Neural cell (in vitro differentiated cells): ENCODE results near the gene HLA-A. TPM values are rescaled to one million over a fixed set of nuclear protein-coding genes. Genes with fewer than 3 reads are reported as not detected.

Experiments
- H2AFZ ChIP-seq: fragments of 200-600, 300-800 bp; sonication (generic), shearing (Covaris generic); 2 replicates; pipeline ENCODE4 v1.6.0; 2014; ENCODE audit warnings: low read depth, mild to moderate bottlenecking, antibody characterized with exemption, low read length, moderate library complexity
- H3F3A ChIP-seq: fragments of 200-600 bp; shearing (Covaris generic); 2 replicates; pipeline ENCODE4 v1.6.1; 2016; ENCODE audit warnings: mild to moderate bottlenecking, moderate library complexity, mixed read lengths, antibody characterized with exemption, low read length; ENCODE audit not compliant: insufficient read depth, poor library complexity, severe bottlenecking
- H3K27ac ChIP-seq: fragments of 200-600, 300-800 bp; sonication (generic), shearing (Covaris generic); 2 replicates; pipeline ENCODE4 v1.5.1; 2014; ENCODE audit warnings: mild to moderate bottlenecking, low read length, moderate library complexity
- H3K27me3 ChIP-seq: fragments of 300-800, 200-600 bp; sonication (generic), shearing (Covaris generic); 2 replicates; pipeline ENCODE4 v1.6.0; 2014; ENCODE audit warnings: mild to moderate bottlenecking, low read depth, low read length, moderate library complexity; ENCODE audit not compliant: insufficient read depth
- H3K36me3 ChIP-seq: fragments of 300-800, 200-600 bp; sonication (generic), shearing (Covaris generic); 2 replicates; pipeline ENCODE4 v1.5.1; 2014; ENCODE audit warnings: mild to moderate bottlenecking, antibody characterized with exemption, low read length, moderate library complexity; ENCODE audit not compliant: insufficient read depth
- H3K4me2 ChIP-seq: fragments of 300-800, 200-600 bp; sonication (generic), shearing (Covaris generic); 2 replicates; pipeline ENCODE4 v1.6.0; 2014; ENCODE audit warnings: mild to moderate bottlenecking, low read length
- H3K4me3 ChIP-seq: fragments of 300-800, 200-600 bp; sonication (generic), shearing (Covaris generic); 2 replicates; pipeline ENCODE4 v1.5.1; 2014; ENCODE audit warnings: mild to moderate bottlenecking, low read length, moderate library complexity
- H3K79me2 ChIP-seq: fragments of 200-600 bp; shearing (Covaris generic); replicated peaks from 2 replicates; pipeline ENCODE4 v1.6.0; 2014; ENCODE audit warnings: mild to moderate bottlenecking, low read length, moderate library complexity; ENCODE audit not compliant: insufficient read depth
- H3K9ac ChIP-seq: fragments of 300-800, 200-600 bp; sonication (generic), shearing (Covaris generic); 2 replicates; pipeline ENCODE4 v1.6.1; 2016; ENCODE audit warnings: mild to moderate bottlenecking, low read length, mixed read lengths
- H3K9me2 ChIP-seq: fragments of 200-600 bp; shearing (Covaris generic); 2 replicates; pipeline ENCODE4 v1.6.1; 2016; ENCODE audit warnings: mild to moderate bottlenecking, low read length, mixed read lengths; ENCODE audit not compliant: insufficient read depth
- H3K9me3 ChIP-seq: fragments of 200-600, 300-800 bp; sonication (generic), shearing (Covaris generic); 2 replicates; pipeline ENCODE4 v1.6.1; 2016; ENCODE audit warnings: mild to moderate bottlenecking, mixed run types, low read length, moderate library complexity, mixed read lengths
- H4K20me1 ChIP-seq: fragments of 200-600 bp; shearing (Covaris generic); 2 replicates; pipeline ENCODE4 v1.6.1; 2016; ENCODE audit warnings: mild to moderate bottlenecking, mixed run types; ENCODE audit not compliant: insufficient read depth
- EP300 ChIP-seq: fragments of 450-650 bp; conservative IDR thresholded peaks from 2 replicates; pipeline ENCODE4 v1.6.1; 2014; ENCODE audit warnings: antibody characterized with exemption, mild to moderate bottlenecking, moderate library complexity; ENCODE audit not compliant: poor library complexity, severe bottlenecking
- EZH2 ChIP-seq: fragments of 200-600, 300-800 bp; shearing (Covaris generic), sonication (generic); IDR thresholded peaks from 2 replicates; pipeline ENCODE4 v1.6.1; 2014; ENCODE audit warnings: antibody characterized with exemption, low read length, borderline replicate concordance, mild to moderate bottlenecking; ENCODE audit not compliant: insufficient read depth, poor library complexity, severe bottlenecking
- MXI1 ChIP-seq: fragments of 450-650 bp; conservative IDR thresholded peaks from 2 replicates; pipeline ENCODE4 v1.6.1; 2014; ENCODE audit warnings: antibody characterized with exemption, mild to moderate bottlenecking; ENCODE audit not compliant: poor library complexity, severe bottlenecking
- RAD21 ChIP-seq: fragments of 450-650 bp; conservative IDR thresholded peaks from 2 replicates; pipeline ENCODE4 v1.6.1; 2014; ENCODE audit warnings: antibody characterized with exemption, mild to moderate bottlenecking, moderate library complexity
- SMC3 ChIP-seq: fragments of 450-650 bp; conservative IDR thresholded peaks from 2 replicates; pipeline ENCODE4 v1.6.1; 2014; ENCODE audit warnings: antibody characterized with exemption, mild to moderate bottlenecking, moderate library complexity; ENCODE audit not compliant: poor library complexity
- TAF1 ChIP-seq: IDR thresholded peaks from 2 replicates; pipeline ENCODE4 v1.6.1; 2012; ENCODE audit warnings: low read depth
- polyA plus RNA-seq: library from polyadenylated mRNA; depleted of rRNA; stranded (reverse); fragments of >200 nt; gene quantifications from 2 replicates; pipeline ENCODE4 v1.2.3, GENCODE V29; 2014
- TF ChIP-seq, protein P1 (sequence below): fragments of 450-650 bp; IDR thresholded peaks from 2 replicates; pipeline ENCODE4 v1.5.1; 2014; ENCODE audit warnings: antibody characterized with exemption, mild to moderate bottlenecking, moderate library complexity; ENCODE audit not compliant: poor library complexity, severe bottlenecking
- TF ChIP-seq, protein P2 (sequence below): IDR thresholded peaks from 2 replicates; pipeline ENCODE4 v1.6.1; 2012; ENCODE audit warnings: borderline replicate concordance

HLA-A gene
- polyA plus RNA-seq, 1 donor from 2014 or later = 47.6 TPM

DNA sequence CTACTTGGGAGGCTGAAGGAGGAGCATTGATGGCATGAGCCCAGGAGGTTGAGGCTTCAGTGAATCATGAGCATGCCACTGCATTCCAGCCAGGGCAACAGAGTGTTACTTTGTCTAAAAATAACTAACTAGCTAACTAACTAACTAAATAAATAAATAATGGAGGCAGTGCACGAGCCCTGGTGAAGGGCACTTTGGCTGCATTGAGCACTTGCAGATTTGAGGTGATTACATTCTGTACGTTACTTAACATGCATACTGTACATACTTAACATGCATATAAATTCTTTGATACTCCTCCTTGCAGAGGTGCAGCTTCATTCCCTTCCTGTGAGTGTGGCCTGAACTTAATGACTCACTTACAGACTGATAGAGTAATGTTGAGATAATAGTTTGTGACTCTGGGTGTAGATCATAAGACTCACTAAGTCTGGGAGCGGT, 10.7 kb downstream of the HLA-A start:
- Histone ChIP-seq H3K4me3 (no peak overlapping the region), H3K9ac (no peak overlapping the region), H3K4me2 (no peak overlapping the region), H3K27ac (no peak overlapping the region), H2AFZ (no peak overlapping the region), H3F3A (no peaks in the 10 kb centered on the region), H3K36me3 (no peaks in the 10 kb centered on the region), H3K9me2 (no peaks in the 10 kb centered on the region), H3K27me3 (no peaks in the 10 kb centered on the region), H3K9me3 (no peaks in the 10 kb centered on the region), H3K79me2 (no peaks in the 10 kb centered on the region), H4K20me1 (no peaks in the 10 kb centered on the region)
- TF ChIP-seq RAD21 (no peak), SMC3 (no peak)

GRCh38 chr6:29953686-29954085, 11.4 kb downstream of the HLA-A start:
- H3K79me2 ChIP-seq = no peaks in the 10 kb centered on the region
- no peaks in the 10 kb centered on the region for H4K20me1 ChIP-seq
- no peak overlapping the region for H3K4me2 ChIP-seq
- no peaks in the 10 kb centered on the region for H3K9me3 ChIP-seq
- H2AFZ ChIP-seq = no peak overlapping the region
- H3K27ac ChIP-seq = no peak overlapping the region
- no peaks in the 10 kb centered on the region for H3F3A ChIP-seq
- H3K27me3 ChIP-seq = no peaks in the 10 kb centered on the region
- H3K9me2 ChIP-seq = no peaks in the 10 kb centered on the region
- TF ChIP-seq TAF1 = no peak
- TF ChIP-seq, protein P1, sequence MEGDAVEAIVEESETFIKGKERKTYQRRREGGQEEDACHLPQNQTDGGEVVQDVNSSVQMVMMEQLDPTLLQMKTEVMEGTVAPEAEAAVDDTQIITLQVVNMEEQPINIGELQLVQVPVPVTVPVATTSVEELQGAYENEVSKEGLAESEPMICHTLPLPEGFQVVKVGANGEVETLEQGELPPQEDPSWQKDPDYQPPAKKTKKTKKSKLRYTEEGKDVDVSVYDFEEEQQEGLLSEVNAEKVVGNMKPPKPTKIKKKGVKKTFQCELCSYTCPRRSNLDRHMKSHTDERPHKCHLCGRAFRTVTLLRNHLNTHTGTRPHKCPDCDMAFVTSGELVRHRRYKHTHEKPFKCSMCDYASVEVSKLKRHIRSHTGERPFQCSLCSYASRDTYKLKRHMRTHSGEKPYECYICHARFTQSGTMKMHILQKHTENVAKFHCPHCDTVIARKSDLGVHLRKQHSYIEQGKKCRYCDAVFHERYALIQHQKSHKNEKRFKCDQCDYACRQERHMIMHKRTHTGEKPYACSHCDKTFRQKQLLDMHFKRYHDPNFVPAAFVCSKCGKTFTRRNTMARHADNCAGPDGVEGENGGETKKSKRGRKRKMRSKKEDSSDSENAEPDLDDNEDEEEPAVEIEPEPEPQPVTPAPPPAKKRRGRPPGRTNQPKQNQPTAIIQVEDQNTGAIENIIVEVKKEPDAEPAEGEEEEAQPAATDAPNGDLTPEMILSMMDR = no peak
- no peak for TF ChIP-seq EZH2
- TF ChIP-seq MXI1 = no peak
- TF ChIP-seq, protein P2, sequence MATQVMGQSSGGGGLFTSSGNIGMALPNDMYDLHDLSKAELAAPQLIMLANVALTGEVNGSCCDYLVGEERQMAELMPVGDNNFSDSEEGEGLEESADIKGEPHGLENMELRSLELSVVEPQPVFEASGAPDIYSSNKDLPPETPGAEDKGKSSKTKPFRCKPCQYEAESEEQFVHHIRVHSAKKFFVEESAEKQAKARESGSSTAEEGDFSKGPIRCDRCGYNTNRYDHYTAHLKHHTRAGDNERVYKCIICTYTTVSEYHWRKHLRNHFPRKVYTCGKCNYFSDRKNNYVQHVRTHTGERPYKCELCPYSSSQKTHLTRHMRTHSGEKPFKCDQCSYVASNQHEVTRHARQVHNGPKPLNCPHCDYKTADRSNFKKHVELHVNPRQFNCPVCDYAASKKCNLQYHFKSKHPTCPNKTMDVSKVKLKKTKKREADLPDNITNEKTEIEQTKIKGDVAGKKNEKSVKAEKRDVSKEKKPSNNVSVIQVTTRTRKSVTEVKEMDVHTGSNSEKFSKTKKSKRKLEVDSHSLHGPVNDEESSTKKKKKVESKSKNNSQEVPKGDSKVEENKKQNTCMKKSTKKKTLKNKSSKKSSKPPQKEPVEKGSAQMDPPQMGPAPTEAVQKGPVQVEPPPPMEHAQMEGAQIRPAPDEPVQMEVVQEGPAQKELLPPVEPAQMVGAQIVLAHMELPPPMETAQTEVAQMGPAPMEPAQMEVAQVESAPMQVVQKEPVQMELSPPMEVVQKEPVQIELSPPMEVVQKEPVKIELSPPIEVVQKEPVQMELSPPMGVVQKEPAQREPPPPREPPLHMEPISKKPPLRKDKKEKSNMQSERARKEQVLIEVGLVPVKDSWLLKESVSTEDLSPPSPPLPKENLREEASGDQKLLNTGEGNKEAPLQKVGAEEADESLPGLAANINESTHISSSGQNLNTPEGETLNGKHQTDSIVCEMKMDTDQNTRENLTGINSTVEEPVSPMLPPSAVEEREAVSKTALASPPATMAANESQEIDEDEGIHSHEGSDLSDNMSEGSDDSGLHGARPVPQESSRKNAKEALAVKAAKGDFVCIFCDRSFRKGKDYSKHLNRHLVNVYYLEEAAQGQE = no peak
- H3K9ac ChIP-seq = no peak overlapping the region
- H3K36me3 ChIP-seq = no peaks in the 10 kb centered on the region
- no peak overlapping the region for H3K4me3 ChIP-seq

GRCh38 chr6:29954272-29954671, 11.9 kb downstream of the HLA-A start:
- no peaks in the 10 kb centered on the region for H4K20me1 ChIP-seq
- H3K4me3 ChIP-seq = no peak overlapping the region

More at GRCh38 chr6:29954272-29954671, 11.9 kb downstream of the HLA-A start:
- Histone ChIP-seq H3K36me3 (no peaks in the 10 kb centered on the region), H3K27me3 (no peaks in the 10 kb centered on the region), H3F3A (no peaks in the 10 kb centered on the region), H3K27ac (no peak overlapping the region), H3K9me2 (no peaks in the 10 kb centered on the region), H3K9ac (no peak overlapping the region), H2AFZ (no peak overlapping the region), H3K9me3 (no peaks in the 10 kb centered on the region), H3K79me2 (no peaks in the 10 kb centered on the region), H3K4me2 (no peak overlapping the region)
- no peak for TF ChIP-seq RAD21
- TF ChIP-seq, protein P2 = no peak
- TF ChIP-seq, protein P1 = no peak
- TF ChIP-seq TAF1 = no peak
- TF ChIP-seq EP300 = no peak
- no peak for TF ChIP-seq MXI1
